Kidney epithelial cell (primary cell): ENCODE measurements around the gene EIF6. TPM values are rescaled to one million over a fixed set of nuclear protein-coding genes. Genes with fewer than 3 reads are reported as not detected.

Source experiments
- DNase-seq: peaks from one replicate; pipeline ENCODE4 v3.0.0-alpha.2; 2010; ENCODE audit warnings: low read depth
- H3K27me3 ChIP-seq: 2 replicates; pipeline ENCODE4 v1.6.0; 2011; ENCODE audit warnings: low read length; ENCODE audit not compliant: control insufficient read depth, insufficient read depth
- H3K36me3 ChIP-seq: 2 replicates; pipeline ENCODE4 v1.5.1; 2011; ENCODE audit warnings: low read length; ENCODE audit not compliant: control insufficient read depth, insufficient read depth
- H3K4me3 ChIP-seq: 2 replicates; pipeline ENCODE4 v1.5.1; 2011; ENCODE audit warnings: low read depth, mild to moderate bottlenecking, control low read depth, low read length
- total RNA-seq: library from RNA; depleted of rRNA; stranded (reverse); fragments of >200 nt; gene quantifications from 2 replicates; pipeline ENCODE4 v1.2.3, GENCODE V29; 2015
- TF ChIP-seq, protein P1 (sequence below): IDR thresholded peaks from 2 replicates; pipeline ENCODE4 v1.5.1; 2011; ENCODE audit warnings: mild to moderate bottlenecking, moderate library complexity, low read length, control low read depth, inconsistent platforms; ENCODE audit not compliant: insufficient read depth, poor library complexity, severe bottlenecking

Gene EIF6
- total RNA-seq, 1 donor from 2014 or later = 284 TPM

DNA sequence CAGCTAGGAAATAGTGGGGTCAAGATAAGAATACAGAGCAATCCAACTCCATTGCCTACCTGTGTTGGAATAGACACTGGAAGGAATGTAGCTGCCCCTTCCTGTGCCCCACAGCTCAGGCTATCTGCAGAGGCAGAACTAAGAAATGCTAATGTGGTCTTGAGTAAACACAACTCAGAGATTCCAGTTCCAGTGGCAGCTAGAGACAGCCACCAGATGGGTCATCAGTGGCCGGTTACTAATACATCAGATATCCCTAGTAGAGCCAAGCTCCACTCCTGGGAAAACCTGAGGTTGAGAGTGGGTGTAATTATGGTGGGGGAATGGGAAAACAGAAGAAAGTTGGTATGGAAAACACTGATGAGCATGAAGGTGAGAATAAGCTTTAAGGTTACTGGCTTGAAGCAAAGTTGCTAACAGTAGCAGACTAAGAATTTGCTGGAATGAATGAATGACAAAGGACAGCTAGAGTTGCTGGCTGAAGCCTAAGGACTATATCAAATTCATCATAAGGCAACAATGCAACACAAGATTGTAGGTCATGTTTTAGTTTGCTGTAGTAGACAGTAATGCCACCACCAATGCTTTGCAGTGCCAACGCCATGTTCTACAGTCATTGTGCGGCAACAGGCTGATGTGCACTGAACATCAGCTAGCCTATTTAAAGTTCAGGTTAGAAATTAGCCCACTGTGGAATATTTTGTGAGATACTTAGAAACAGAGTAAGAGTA lies 36.0 kb upstream of the EIF6 start:
- Histone ChIP-seq H3K36me3 (no peaks in the 10 kb centered on the region), H3K4me3 (no peak overlapping the region), H3K27me3 (no peaks in the 10 kb centered on the region)
- peak; percentile 95 for DNase-seq
- TF ChIP-seq, protein P1, sequence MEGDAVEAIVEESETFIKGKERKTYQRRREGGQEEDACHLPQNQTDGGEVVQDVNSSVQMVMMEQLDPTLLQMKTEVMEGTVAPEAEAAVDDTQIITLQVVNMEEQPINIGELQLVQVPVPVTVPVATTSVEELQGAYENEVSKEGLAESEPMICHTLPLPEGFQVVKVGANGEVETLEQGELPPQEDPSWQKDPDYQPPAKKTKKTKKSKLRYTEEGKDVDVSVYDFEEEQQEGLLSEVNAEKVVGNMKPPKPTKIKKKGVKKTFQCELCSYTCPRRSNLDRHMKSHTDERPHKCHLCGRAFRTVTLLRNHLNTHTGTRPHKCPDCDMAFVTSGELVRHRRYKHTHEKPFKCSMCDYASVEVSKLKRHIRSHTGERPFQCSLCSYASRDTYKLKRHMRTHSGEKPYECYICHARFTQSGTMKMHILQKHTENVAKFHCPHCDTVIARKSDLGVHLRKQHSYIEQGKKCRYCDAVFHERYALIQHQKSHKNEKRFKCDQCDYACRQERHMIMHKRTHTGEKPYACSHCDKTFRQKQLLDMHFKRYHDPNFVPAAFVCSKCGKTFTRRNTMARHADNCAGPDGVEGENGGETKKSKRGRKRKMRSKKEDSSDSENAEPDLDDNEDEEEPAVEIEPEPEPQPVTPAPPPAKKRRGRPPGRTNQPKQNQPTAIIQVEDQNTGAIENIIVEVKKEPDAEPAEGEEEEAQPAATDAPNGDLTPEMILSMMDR = no peak

- H3K4me3 ChIP-seq = no peak overlapping the region
- TF ChIP-seq, protein P1 = no peak
- H3K27me3 ChIP-seq = no peaks in the 10 kb centered on the region
- DNase-seq = no peak
- no peaks in the 10 kb centered on the region for H3K36me3 ChIP-seq
These were observed 35.3 kb upstream of the EIF6 start for GRCh38 chr20:35319871-35320197.

DNA sequence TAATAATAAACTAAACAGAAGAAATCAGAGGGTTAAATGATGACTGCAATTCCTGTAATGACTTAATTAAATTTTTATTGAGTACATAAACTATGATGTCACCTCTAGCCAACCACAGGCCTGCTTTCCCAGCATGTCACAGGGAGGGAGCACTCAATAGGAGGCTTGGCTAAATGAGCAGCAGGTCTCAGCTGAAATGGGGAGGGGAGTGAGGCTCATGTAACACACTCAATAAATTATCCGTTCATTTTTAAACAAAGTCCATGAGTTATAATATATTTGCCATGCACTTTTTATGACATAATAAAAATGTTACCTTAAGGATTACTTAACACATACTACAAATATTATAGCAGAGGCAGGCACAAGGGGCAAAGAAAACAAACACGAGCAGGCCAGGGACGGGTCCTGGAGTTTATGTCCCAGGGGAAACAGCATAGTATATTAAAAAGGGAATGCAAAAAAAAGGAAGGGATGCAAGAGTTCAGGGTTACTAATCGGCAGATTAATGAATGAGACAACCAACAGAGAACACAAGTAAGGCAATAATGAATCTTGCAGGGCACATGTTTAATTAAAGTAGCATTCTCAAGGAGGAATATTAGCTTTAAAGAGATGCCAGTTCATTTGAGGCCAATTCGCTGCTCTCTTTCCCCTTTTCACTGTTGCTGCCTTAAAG lies 34.8 kb upstream of the EIF6 start:
- TF ChIP-seq, protein P1 = no peak
- Histone ChIP-seq H3K27me3 (no peaks in the 10 kb centered on the region), H3K36me3 (no peaks in the 10 kb centered on the region), H3K4me3 (no peak overlapping the region)
- no peak for DNase-seq

GRCh38 chr20:35318502-35319157 lies 34.1 kb upstream of the EIF6 start:
- DNase-seq = peak; percentile 94
- Histone ChIP-seq H3K4me3 (no peak overlapping the region), H3K27me3 (no peaks in the 10 kb centered on the region), H3K36me3 (no peaks in the 10 kb centered on the region)
- TF ChIP-seq, protein P1 = no peak

GRCh38 chr20:35317416-35318210 lies 33.0 kb upstream of the EIF6 start:
- H3K36me3 ChIP-seq = no peaks in the 10 kb centered on the region
- TF ChIP-seq, protein P1 = no peak
- DNase-seq = no peak

More at GRCh38 chr20:35317416-35318210, 33.0 kb upstream of the EIF6 start:
- no peak overlapping the region for H3K4me3 ChIP-seq
- no peaks in the 10 kb centered on the region for H3K27me3 ChIP-seq
